G401 (cell line): ENCODE measurements around the gene ARMC9. TPM values are rescaled to one million over a fixed set of nuclear protein-coding genes. Genes with fewer than 3 reads are reported as not detected.
"Not testable (repeated sequence)": the region's sequence is repeated elsewhere in the genome, so short reads cannot be mapped to it uniquely, and the experiment has no call there.

Source experiments
- DNase-seq: peaks from one replicate; pipeline ENCODE4 v3.0.0-alpha.2; 2015; ENCODE audit warnings: low spot score
- in situ Hi-C: cut with HindIII; loops from 2 replicates; pipeline ENCODE4 v1.10.0; 2016; ENCODE audit warnings: low sequenced_read_pairs, mixed read lengths
- total RNA-seq: library from RNA; depleted of rRNA; stranded (reverse); fragments of >200 nt; shearing (Covaris generic); gene quantifications from 2 replicates; pipeline ENCODE4 v1.2.3, GENCODE V29; 2014

The ARMC9 gene
- total RNA-seq, 1 experiment from 2014 or later: 166 TPM

DNA sequence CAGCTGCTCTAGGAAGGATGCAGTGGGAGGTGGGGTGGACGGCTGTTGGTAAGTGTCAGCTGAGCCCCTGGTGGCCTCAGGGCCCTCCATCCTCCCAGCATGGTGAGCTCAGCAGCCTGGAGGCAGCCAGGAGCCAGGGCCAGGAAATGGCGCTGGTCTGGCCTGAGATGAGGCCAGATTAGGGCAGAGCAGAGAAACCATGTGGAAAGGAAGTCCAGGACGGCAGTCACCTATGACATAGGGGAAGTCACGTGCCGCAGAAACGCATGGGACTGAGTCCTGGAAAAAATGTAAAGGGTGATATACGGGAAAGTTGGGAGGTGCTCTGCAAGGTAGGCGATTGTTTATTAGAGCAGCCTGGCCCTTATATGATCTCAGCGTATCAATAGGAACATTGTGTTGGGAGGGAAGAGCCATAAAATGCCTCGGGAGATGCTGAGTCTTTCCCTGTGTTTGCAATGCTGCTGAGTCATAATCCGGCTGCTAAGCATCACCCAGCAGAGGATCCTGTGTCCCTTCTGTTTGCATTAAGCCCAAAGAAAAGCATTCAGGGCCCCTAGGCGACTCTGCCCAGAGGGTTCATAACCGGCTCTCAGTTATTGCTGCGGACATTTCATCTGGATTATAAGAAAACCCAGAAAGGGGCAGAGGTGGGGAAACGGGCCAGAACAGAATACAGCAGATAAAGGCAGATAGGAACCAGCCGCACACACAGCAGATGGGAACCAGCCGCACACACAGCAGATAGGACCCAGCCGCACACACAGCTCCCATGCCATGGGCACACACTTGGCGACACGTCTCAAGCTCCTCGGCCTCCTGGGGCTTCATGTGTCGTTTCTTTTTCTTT, 166.8 kb downstream of the ARMC9 start:
- in situ Hi-C loops: no loop called here
- peak; percentile 58 for DNase-seq

- in situ Hi-C loops: no loop called here
- DNase-seq: no peak
These were observed 168.7 kb downstream of the ARMC9 start for GRCh38 chr2:231367178-231367577.

DNA sequence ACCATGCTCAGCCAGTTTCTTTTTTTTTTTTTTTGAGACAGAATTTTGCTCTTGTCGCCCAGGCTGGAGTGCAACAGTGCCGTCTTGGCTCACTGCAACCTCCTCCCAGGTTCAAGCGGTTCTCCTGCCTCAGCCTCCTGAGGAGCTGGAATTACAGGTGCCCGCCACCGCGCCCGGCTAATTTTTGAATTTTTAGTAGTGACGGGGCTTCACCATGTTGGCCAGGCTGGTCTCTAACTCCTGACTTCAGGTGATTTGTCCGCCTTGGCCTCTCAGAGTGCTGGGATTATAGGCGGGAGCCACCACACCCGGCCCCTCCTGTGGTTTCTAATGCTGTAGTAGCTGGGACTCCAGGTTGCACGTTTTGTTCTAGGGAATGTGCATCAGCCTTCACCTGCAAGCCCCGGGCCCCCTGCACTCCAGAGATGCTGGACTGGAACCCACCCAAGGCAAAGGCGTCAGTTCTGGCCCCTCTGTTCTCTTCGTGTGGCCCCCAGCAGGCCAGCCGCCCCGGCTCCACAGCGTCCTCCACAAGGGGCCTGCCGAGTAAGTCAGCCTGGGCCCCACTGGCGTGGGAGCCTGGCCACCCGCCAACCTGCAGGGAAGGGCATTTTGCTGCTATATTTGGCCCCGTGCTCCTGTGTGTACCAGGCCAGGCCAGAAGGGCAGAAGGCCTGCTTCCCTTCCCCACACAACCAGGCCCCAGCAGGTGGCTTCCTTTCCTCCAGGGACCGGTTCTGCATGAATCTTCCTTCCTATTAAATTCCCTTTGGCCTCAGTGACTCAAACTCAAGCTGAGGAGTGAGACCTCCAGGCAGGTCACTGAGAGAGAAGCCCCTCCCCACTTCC, 171.4 kb downstream of the ARMC9 start:
- in situ Hi-C loops: no loop called here
- DNase-seq: no peak

DNA sequence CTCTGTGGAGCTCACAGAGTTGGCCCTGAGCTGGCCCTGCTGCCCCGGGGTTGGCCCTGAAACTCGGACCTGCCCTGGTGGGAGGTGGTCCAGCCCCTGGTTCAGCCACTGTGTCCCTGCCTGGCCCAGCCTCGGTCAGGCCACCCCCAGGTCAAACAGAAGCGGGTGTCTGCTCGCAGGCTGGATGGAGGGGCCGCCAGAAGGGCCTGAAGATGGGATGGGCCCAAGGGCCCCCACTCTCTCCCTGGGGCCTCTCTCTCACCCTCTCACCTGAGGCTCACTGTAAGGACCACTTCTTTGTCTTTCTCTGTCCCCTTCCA, 172.0 kb downstream of the ARMC9 start:
- in situ Hi-C loops: no loop called here
- DNase-seq: no peak

DNA sequence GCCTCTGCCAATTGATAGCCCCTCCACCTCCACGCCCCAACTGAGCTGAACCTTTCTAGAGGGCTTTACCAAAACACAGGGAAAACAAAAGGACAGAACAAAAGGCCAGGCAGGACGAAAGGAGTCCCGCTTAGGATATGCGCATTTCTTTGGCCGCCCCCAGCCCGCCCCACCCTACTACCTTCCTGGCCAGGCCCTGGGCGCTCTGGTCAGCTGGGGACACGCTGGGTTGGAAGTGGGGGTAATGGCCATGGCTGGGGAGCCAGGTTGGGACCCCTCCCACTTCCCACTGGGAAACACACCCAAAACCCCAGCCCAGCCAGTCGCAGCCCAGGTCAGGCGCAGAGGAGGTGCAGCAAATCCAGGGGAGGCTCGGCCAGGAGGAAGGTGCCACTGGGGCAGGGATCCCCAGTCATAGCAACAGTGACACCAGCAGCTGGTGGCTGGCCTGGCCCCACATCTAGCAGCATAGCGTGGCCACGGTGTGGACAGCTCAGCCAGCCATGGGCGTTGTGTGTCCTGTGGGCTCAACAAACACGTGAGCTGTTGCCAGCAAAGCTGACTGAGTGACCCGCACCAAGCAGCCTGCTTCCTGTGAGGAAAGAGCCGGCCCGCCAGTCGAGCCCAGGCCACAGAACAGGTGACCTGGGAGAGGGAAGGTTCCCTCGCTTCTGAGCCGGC, 172.5 kb downstream of the ARMC9 start:
- DNase-seq: no peak
- in situ Hi-C loops: no loop called here

DNA sequence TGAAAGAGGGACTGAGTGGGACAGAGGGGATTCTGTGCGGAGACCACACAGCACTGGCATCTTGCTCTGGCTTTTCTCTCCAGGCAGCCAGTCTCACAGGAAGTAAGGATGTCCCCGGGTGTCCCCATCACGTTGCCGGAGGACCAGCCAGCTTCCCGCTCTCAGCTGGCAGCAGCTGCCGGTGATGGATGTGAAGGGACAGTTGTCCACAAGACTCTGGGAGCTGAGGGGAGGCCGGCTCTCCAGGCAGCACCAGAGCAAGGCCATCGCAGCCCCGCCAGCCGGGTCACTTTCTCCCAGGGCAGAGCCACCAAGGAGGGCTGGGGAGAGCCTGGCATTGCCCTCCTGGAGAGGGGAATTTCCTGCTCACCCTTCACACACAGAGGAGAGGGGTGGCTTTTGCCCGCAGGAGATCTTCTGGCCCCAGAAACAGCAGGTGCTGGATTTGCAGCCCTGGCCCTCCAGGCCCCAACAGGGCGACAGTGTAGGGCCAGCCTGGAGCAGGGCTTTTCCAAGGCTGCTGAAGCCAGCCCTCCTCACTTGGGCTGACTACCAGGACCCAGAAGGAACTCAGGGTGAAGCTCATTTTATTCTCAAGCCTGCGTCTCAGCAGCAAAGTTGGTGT, 173.1 kb downstream of the ARMC9 start:
- in situ Hi-C loops: no loop called here
- no peak for DNase-seq

DNA sequence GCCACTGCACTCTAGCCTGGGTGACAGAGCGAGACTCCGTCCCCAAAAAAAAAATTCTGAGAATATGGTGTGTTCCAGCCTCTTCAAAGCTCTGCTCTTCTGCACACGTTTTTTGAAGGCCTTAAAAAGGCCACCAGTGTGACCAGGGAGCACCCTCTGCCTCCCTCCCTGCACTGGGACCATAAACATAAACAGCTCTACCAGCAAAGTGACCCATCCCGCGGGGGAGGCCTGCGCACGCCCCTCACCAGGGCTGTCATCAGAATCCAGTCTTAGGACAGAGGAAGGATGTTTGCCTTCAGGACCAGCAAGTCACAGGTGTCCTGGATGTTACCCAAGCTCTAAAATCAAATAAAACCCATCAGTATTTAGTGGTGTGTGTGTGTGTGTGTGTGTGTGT, 173.9 kb downstream of the ARMC9 start:
- in situ Hi-C loops: no loop called here
- DNase-seq: no peak

DNA sequence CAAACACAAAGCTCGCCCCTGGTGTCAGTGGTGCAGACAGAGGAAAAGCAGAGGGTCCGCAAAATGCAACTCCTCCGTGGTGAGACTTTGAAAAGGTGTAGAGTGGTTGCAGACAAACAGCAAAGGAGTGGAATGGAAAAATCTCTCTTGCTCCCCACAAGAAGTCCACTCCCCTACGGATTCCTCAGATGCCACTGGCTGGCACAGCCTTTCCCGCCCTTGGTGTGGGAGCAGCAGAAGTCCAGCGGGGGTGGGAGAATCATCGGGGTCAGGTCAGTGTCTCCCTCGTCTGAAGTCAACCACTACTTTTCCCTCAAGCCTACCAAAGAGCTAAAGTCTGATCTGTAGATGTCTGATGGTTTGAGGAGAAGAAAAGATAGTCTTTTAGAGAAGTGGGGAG, 174.8 kb downstream of the ARMC9 start:
- in situ Hi-C loops: no loop called here
- DNase-seq: no peak

DNA sequence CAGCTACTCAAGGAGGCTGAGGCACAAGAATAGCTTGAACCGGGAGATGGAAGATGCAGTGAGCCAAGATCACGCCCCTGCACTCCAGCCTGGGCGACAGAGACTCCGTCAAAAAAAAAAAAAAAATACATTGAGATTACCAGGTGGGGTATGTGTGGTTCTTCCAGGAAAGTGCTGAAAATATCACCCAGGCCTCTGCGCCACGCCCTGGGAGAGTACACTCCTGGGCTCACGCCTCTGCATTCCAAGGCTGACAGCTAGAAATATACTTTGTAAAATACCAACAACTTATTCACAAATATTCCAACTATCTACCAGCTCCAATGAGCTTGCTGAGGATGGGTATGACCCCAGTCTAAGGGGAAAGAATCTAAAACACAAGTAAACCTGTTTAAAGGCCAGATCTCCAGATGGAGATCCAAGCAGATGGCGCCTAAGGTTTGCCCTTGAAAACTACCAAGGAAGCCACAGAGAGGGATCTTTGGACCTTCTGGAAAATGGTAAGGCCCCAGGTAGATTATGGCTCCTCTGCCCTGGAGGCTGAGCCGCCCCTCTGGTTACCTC, 175.4 kb downstream of the ARMC9 start:
- in situ Hi-C loops: no loop called here
- DNase-seq: no peak

DNA sequence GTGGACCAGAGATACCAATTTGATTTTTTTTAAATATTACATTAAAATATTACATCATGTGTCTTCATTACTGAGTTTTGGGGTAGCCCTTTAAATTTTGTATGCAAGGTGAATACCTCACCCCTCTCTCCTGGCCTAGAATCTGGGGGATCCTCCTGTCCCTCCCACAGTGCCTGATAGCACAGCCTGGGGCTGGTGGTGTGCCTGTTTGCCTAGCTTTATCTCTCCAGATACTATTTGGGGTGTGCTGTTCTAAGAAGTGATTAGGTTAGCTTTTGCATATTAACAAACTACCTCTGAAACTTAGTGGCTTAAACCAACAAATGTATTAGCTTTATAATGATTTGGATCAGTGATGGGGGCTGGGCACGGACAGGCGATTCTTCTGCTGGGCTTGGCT, 176.3 kb downstream of the ARMC9 start:
- no peak for DNase-seq
- in situ Hi-C loops: no loop called here

- DNase-seq, in situ Hi-C loops: not testable (repeated sequence)
These were observed 177.7 kb downstream of the ARMC9 start for GRCh38 chr2:231375994-231376615.

DNA sequence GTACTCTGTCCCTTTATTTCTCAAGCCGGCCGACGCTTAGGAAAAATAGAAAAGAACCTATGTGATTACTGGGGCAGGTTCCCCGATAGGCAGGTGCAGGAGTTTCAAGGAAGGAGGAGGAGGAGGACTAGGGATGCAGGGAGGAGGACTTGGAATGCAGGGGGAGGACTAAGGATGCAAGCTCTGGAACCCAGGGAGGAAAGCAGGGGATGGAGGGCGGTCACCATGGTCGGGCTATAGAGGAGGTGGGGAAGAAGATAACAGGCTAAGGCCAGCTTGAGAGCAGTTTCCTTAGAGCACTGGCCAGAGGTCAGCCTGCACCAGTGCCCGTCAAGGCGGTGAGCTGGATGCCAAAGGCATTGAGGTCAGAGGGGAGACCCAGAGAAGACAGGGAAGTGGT, 178.4 kb downstream of the ARMC9 start:
- in situ Hi-C loops: no loop called here
- DNase-seq: no peak

- in situ Hi-C loops: no loop called here
- DNase-seq: no peak
These were observed 179.7 kb downstream of the ARMC9 start for GRCh38 chr2:231378026-231378722.

- DNase-seq: no peak
- in situ Hi-C loops: no loop called here
These were observed 181.1 kb downstream of the ARMC9 start for GRCh38 chr2:231379266-231380215.

DNA sequence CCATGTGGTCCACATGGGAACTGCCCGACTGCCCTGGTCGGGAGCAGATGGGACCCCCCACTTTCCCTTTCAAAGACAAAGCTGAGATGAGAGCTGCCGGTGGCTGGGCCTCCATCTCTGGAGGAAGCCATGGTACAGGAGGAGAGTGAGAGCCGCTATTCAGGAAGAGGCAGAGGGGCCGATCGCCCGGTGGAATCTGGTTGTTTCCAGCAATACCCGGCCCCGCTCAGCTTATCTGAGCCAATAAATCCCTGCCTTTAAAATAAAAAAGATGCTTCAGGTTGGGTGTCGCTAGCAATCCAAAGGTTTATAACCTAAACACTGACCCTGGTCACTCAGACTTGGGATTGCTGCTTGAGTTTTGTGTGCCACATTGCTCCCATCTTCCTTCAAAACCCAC, 181.9 kb downstream of the ARMC9 start:
- in situ Hi-C loops: no loop called here
- no peak for DNase-seq

DNA sequence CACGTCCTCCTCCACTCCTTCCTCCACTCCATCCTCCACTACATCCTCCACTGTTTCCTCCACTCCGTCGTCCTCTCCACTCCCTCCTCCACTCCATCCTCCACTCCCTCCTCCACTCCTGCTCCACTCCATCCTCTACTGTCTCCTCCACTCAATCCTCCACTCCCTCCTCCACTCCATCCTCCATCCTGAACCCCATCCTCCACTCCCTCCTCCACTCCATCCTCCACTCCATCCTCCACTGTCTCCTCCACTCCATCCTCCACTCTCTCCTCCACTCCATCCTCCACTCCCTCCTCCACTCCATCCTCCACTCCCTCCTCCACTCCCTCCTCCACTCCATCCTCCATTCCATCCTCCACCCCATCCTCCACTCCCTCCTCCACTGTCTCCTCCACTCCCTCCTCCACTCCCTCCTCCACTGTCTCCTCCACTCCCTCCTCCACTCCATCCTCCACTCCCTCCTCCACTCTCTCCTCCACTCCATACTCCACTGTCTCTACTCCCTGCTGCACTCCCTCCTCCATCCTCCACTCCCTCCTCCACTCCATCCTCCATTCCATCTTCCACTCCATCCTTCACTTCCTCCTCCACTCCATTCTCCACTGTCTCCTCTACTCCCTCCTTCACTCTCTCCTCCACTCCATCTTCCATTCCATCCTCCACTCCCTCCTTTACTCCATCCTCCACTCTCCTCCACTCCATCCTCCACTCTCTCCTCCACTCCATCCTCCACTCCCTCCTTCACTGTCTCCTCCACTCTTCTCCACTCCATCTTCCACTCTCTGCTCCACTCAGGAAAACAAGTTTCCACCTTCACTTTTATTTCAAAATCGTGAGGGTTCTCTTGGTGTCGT, 182.8 kb downstream of the ARMC9 start:
- DNase-seq: no peak

More for the DNA sequence above, 182.8 kb downstream of the ARMC9 start:
- in situ Hi-C loops: no loop called here
